CD4-positive, alpha-beta T cell (primary cell): Measurements from ENCODE around the gene LDLRAP1. TPM values are rescaled to one million over a fixed set of nuclear protein-coding genes. Genes with fewer than 3 reads are reported as not detected.
"Not testable (repeated sequence)": the region's sequence is repeated elsewhere in the genome, so short reads cannot be mapped to it uniquely, and the experiment has no call there.

ENCODE experiments used
- ATAC-seq: fragments of 200-7000 bp; cut with Tn5 transposase; one replicate; pipeline ENCODE4 v1.10.0; 2022; ENCODE audit warnings: mild to moderate bottlenecking; ENCODE audit not compliant: poor library complexity
- CTCF ChIA-PET: fragments of 350-600 bp; sonication (Branson Sonifier 250); formaldehyde crosslinking; loops from one replicate; lab custom pipeline; 2021; ENCODE audit warnings: antibody characterized with exemption, inconsistent platforms; lab: Charles Lee
- POLR2A ChIA-PET: fragments of 350-600 bp; sonication (Branson Sonifier 250); formaldehyde crosslinking; loops from one replicate; lab custom pipeline; 2021; ENCODE audit warnings: antibody characterized with exemption, inconsistent platforms; lab: Charles Lee
- DNase-seq, 14 experiments: peaks; one replicate each; pipeline ENCODE4 v3.0.0-alpha.2; 2013 to 2020; ENCODE audit warnings: mixed read lengths in 2 of 14
- H3K27ac ChIP-seq, 2 donors: one replicate each; pipeline versions ENCODE4 v1.5.1 to v1.7.0; 2013; ENCODE audit warnings: low read length in 2 of 2, low read depth in 1 of 2, mild to moderate bottlenecking in 1 of 2
- H3K27me3 ChIP-seq, 2 experiments: 1 replicate in 1 of 2; 2 replicates in 1 of 2; pipeline versions ENCODE4 v1.6.1 to v1.7.0; 2013; ENCODE audit warnings: low read length in 2 of 2, control low read depth in 1 of 2, mild to moderate bottlenecking in 1 of 2, moderate library complexity in 1 of 2; ENCODE audit not compliant: insufficient read depth in 2 of 2, control insufficient read depth in 1 of 2
- H3K36me3 ChIP-seq: one replicate; pipeline ENCODE4 v1.6.1; 2013; ENCODE audit warnings: low read length, control low read depth; ENCODE audit not compliant: insufficient read depth
- H3K4me1 ChIP-seq: one replicate; pipeline ENCODE4 v1.6.1; 2013; ENCODE audit warnings: low read length, control low read depth; ENCODE audit not compliant: insufficient read depth
- H3K4me3 ChIP-seq: one replicate; pipeline ENCODE4 v1.5.1; 2013; ENCODE audit warnings: mild to moderate bottlenecking, low read length, moderate library complexity
- H3K9me3 ChIP-seq, 2 experiments: 1 replicate in 1 of 2; 2 replicates in 1 of 2; pipeline versions ENCODE4 v1.6.1 to v1.7.0; 2013; ENCODE audit warnings: low read length in 2 of 2, mild to moderate bottlenecking in 2 of 2, control low read depth in 1 of 2, moderate library complexity in 1 of 2; ENCODE audit not compliant: control insufficient read depth in 1 of 2, insufficient read depth in 1 of 2
- H3K27ac Mint-ChIP-seq: one replicate; pipeline ENCODE4 v1.8.0; 2020; ENCODE audit warnings: mixed read lengths
- H3K27me3 Mint-ChIP-seq: one replicate; pipeline ENCODE4 v1.8.0; 2021; ENCODE audit warnings: mixed read lengths
- H3K36me3 Mint-ChIP-seq: one replicate; pipeline ENCODE4 v1.8.0; 2021; ENCODE audit warnings: low read depth, mixed read lengths
- H3K4me1 Mint-ChIP-seq: one replicate; pipeline ENCODE4 v1.8.0; 2021; ENCODE audit warnings: low read depth, mixed read lengths
- H3K4me3 Mint-ChIP-seq: one replicate; pipeline ENCODE4 v1.8.0; 2020; ENCODE audit warnings: mild to moderate bottlenecking, mixed read lengths
- H3K9me3 Mint-ChIP-seq: one replicate; pipeline ENCODE4 v1.8.0; 2020; ENCODE audit warnings: mixed read lengths
- intact Hi-C, 2 experiments: fragments of 100-400 bp; cut with DNase I in 1 of 2; cut with micrococcal nuclease in 1 of 2; formaldehyde crosslinking; loops; one replicate each; pipeline versions ENCODE4 v1.15.1 to v1.9.0; 2023 to 2025; cut with DNase I, micrococcal nuclease
- total RNA-seq, 174 experiments: library from RNA in 2 of 174; stranded (reverse) in 2 of 174; gene quantifications; one replicate each; pipeline ENCODE4 v1.2.3 and lab custom pipeline; 2021 to 2026
- TF ChIP-seq, protein P1 (sequence below): fragments of 200-600 bp; IDR thresholded peaks from one replicate; pipeline ENCODE4 v1.8.0; 2022; ENCODE audit warnings: antibody characterized with exemption, mild to moderate bottlenecking

The LDLRAP1 gene
- total RNA-seq, 2 experiments from 2014 or later: 70.5 to 73.5 TPM

DNA sequence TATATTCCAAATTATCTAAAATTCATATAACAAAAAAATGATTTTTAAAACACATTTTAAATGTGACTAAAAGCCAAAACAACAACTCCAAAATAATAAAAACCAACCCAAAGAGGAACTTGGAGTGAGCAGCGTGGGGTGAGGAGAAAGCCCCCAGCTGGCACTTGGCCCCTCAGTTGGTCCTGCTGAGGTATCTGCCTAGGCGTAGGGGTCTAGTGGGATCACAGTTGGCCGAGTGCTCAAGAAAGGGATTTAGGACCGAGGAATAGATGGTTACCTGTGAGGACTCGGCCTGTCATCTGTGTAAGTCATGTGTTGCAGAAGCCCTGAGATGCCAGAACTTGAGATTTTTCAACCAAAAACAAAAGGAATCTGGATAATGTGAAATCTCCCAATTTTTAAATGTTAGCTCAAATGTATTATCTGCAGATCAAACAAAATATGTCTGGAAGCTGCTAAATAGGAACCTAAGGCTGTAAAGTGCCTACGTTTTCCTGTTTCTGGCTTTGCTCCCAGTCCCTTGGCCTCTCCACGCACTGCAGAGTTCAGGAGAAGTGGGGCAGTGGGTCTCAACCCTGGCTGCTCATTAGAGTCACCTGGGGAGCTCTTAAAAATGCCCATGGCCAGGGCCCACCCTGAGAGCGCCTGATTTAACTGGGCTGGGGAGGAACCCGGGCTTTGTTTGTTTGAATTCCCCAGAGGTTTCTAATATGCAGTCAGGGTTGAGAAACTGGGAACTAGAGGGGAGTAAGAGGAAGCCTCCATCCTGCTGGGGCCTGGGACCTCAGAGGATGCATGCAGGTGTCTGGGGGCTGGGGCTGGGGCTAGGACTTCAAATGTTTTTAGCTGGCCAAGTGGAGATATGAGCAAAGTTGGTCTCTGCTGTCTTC, 38.5 kb upstream of the LDLRAP1 start:
- no peak overlapping the region for H3K27ac ChIP-seq
- TF ChIP-seq, protein P1, sequence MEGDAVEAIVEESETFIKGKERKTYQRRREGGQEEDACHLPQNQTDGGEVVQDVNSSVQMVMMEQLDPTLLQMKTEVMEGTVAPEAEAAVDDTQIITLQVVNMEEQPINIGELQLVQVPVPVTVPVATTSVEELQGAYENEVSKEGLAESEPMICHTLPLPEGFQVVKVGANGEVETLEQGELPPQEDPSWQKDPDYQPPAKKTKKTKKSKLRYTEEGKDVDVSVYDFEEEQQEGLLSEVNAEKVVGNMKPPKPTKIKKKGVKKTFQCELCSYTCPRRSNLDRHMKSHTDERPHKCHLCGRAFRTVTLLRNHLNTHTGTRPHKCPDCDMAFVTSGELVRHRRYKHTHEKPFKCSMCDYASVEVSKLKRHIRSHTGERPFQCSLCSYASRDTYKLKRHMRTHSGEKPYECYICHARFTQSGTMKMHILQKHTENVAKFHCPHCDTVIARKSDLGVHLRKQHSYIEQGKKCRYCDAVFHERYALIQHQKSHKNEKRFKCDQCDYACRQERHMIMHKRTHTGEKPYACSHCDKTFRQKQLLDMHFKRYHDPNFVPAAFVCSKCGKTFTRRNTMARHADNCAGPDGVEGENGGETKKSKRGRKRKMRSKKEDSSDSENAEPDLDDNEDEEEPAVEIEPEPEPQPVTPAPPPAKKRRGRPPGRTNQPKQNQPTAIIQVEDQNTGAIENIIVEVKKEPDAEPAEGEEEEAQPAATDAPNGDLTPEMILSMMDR: no peak
- H3K4me3 ChIP-seq: no peak overlapping the region
- H3K9me3 ChIP-seq: no peaks in the 10 kb centered on the region
- DNase-seq: no peak
- ChIA-PET CTCF (interaction anchor here (0.6 to 1.9 kb wide), 7 partner anchors 15 to 306 kb away, joined by 3 to 15 read pairs (median 4); no protein-coding TSS in a partner anchor), POLR2A (interaction anchor here (0.9 to 4.8 kb wide), 6 partner anchors 12 to 315 kb away, joined by 3 to 34 read pairs (median 6); partner anchors contain the start of gene MTFR1L)
- Mint-ChIP-seq H3K27me3 (no peaks in the 10 kb centered on the region), H3K4me3 (no peak overlapping the region), H3K4me1 (peaks cover 34% of the 10 kb centered on the region), H3K27ac (peak overlapping the region; percentile 84), H3K36me3 (peaks cover 31% of the 10 kb centered on the region), H3K9me3 (no peaks in the 10 kb centered on the region)
- H3K4me1 ChIP-seq: peaks cover 27% of the 10 kb centered on the region
- intact Hi-C loops: loop anchor here in 1 of 2 experiments (1.0 to 10.0 kb wide), 2 partner anchors 60 to 306 kb away; no protein-coding TSS in a partner anchor
- H3K36me3 ChIP-seq: peaks cover 7% of the 10 kb centered on the region
- no peak for ATAC-seq
- H3K27me3 ChIP-seq: no peaks in the 10 kb centered on the region

DNA sequence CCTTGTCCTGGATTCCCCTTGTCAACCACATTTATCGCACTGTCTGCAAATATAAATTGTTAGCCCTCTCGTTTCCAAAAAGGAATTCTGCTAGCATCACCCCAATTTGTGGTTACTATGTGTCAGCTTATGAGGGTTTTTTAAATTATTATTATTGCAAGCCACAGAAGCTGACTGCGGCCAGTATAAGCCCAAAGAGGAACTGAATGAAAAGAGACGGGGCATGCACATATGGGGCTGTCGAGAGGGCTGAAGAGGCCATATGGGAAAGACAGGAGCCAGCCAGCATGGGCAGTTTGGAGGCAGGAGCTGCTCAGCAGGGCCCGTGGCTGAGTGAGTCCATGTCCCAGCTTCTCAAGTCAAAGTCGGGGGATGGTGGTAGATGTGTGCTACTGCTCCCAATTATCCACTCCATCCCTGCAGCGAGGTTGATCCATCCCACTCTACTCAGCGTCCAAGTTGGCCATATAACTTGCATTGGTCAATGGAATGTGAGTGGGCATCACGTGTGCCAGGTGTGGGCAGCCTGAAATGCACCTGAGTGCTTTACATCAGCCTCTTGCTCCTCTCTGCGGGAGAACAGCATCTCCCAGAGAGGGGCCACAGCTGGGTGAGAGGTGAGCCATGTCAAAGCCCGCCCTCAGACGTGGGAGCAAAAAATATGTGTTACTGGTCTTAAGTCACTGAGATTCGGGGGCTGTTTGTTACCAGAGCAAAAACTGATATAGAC, 37.6 kb upstream of the LDLRAP1 start:
- ChIA-PET POLR2A (interaction anchor here (1.1 to 4.8 kb wide), 5 partner anchors 14 to 259 kb away, joined by 3 to 34 read pairs (median 5); partner anchors contain the start of gene RSRP1), CTCF (interaction anchor here (0.8 to 1.9 kb wide), 4 partner anchors 15 to 305 kb away, joined by 3 to 4 read pairs (median 4); no protein-coding TSS in a partner anchor)
- ATAC-seq: no peak

DNA sequence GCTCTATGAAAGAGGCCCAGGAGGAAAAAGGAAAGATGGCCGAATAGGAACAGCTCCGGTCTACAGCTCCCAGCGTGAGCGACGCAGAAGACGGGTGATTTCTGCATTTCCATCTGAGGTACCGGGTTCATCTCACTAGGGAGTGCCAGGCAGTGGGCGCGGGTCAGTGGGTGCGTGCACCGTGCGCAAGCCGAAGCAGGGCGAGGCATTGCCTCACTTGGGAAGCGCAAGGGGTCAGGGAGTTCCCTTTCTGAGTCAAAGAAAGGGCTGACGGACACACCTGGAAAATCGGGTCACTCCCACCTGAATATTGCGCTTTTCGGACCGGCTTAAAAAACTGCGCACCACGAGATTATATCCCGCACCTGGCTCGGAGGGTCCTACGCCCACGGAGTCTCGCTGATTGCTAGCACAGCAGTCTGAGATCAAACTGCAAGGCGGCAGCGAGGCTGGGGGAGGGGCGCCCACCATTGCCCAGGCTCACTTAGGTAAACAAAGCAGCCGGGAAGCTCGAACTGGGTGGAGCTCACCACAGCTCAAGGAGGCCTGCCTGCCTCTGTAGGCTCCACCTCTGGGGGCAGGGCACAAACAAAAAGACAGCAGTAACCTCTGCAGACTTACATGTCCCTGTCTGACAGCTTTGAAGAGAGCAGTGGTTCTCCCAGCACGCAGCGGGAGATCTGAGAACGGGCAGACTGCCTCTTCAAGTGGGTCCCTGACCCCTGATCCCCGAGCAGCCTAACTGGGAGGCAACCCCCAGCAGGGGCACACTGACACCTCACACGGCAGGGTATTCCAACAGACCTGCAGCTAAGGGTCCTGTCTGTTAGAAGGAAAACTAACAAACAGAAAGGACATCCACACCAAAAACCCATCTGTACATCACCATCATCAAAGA, 36.6 kb upstream of the LDLRAP1 start:
- Mint-ChIP-seq H3K36me3 (peaks cover 12% of the 10 kb centered on the region), H3K4me3 (peak overlapping the region; percentile 80), H3K27ac (peak overlapping the region; percentile 84), H3K4me1 (peaks cover 34% of the 10 kb centered on the region)
- ChIA-PET CTCF (interaction anchor here (1.3 kb wide), 1 partner anchor 14 kb away, joined by 3 read pairs; no protein-coding TSS in a partner anchor), POLR2A (interaction anchor here (1.1 to 4.8 kb wide), 5 partner anchors 13 to 260 kb away, joined by 3 to 34 read pairs (median 5); partner anchors contain the start of gene RSRP1)
- not testable (repeated sequence) for H3K36me3 ChIP-seq, H3K27ac ChIP-seq, H3K27me3 ChIP-seq, H3K9me3 ChIP-seq, ATAC-seq, H3K27me3 Mint-ChIP-seq, H3K4me3 ChIP-seq, H3K9me3 Mint-ChIP-seq
- DNase-seq: peak in 11 of 14 experiments; percentile 21 to 65 (median 56)
- intact Hi-C loops: loop anchor here in 1 of 2 experiments (10.0 kb wide), 1 partner anchor 58 kb away; no protein-coding TSS in a partner anchor
- H3K4me1 ChIP-seq: peaks cover 27% of the 10 kb centered on the region

More for the DNA sequence above, 37.6 kb upstream of the LDLRAP1 start:
- Mint-ChIP-seq H3K9me3 (no peaks in the 10 kb centered on the region), H3K36me3 (peaks cover 22% of the 10 kb centered on the region), H3K4me1 (peaks cover 34% of the 10 kb centered on the region), H3K27ac (peak overlapping the region; percentile 84), H3K4me3 (peak overlapping the region; percentile 80), H3K27me3 (no peaks in the 10 kb centered on the region)
- Histone ChIP-seq H3K4me1 (peaks cover 27% of the 10 kb centered on the region), H3K36me3 (peaks cover 2% of the 10 kb centered on the region), H3K9me3 (no peaks in the 10 kb centered on the region), H3K4me3 (no peak overlapping the region), H3K27me3 (no peaks in the 10 kb centered on the region), H3K27ac (no peak overlapping the region)
- intact Hi-C loops: loop anchor here in 1 of 2 experiments (10.0 kb wide), 1 partner anchor 59 kb away; no protein-coding TSS in a partner anchor
- DNase-seq: no peak
- TF ChIP-seq, protein P1: no peak
